Thymus (tissue), 11 donors: ENCODE measurements around the gene RYR1. TPM values are rescaled to one million over a fixed set of nuclear protein-coding genes. Genes with fewer than 3 reads are reported as not detected.
"Not testable (repeated sequence)": the region's sequence is repeated elsewhere in the genome, so short reads cannot be mapped to it uniquely, and the experiment has no call there.

ENCODE experiments used
- DNase-seq, 9 donors: peaks; one replicate each; pipeline ENCODE4 v3.0.0-alpha.2; 2013; ENCODE audit warnings: low spot score in 9 of 9, low read depth in 6 of 9, missing footprints in 1 of 9
- H3K27ac ChIP-seq, 2 donors: one replicate each; pipeline ENCODE4 v1.5.1; 2013; ENCODE audit warnings: control low read depth in 1 of 2, low read depth in 1 of 2, low read length in 1 of 2, mild to moderate bottlenecking in 1 of 2, moderate library complexity in 1 of 2
- H3K27me3 ChIP-seq, 2 donors: one replicate each; pipeline ENCODE4 v1.5.1; 2013; ENCODE audit warnings: low read length in 1 of 2; ENCODE audit not compliant: control insufficient read depth in 2 of 2, insufficient read depth in 1 of 2
- H3K36me3 ChIP-seq, 2 donors: one replicate each; pipeline ENCODE4 v1.5.1; 2013; ENCODE audit warnings: low read length in 1 of 2, mild to moderate bottlenecking in 1 of 2, moderate library complexity in 1 of 2; ENCODE audit not compliant: control insufficient read depth in 2 of 2, insufficient read depth in 2 of 2
- H3K4me1 ChIP-seq, 2 donors: one replicate each; pipeline ENCODE4 v1.5.1; 2013; ENCODE audit warnings: low read length in 2 of 2; ENCODE audit not compliant: control insufficient read depth in 2 of 2, insufficient read depth in 2 of 2
- H3K4me3 ChIP-seq, 2 donors: one replicate each; pipeline ENCODE4 v1.5.1; 2013; ENCODE audit warnings: low read length in 2 of 2, control low read depth in 1 of 2, mild to moderate bottlenecking in 1 of 2
- H3K9me3 ChIP-seq, 2 donors: one replicate each; pipeline ENCODE4 v1.5.1; 2013; ENCODE audit warnings: low read length in 1 of 2, mild to moderate bottlenecking in 1 of 2; ENCODE audit not compliant: control insufficient read depth in 2 of 2, insufficient read depth in 1 of 2
- WGBS: extraction: QIAGEN DNeasy Blood & Tissue Kit; methylation state at CpG from one replicate; pipeline ENCODE4 v1.1.7; 2013; 5-methylcytosine and 5-hydroxymethylcytosine counted together
- polyA plus RNA-seq: library from polyadenylated mRNA; stranded (reverse); fragments of 200-250 nt; gene quantifications from one replicate; pipeline ENCODE4 v1.2.3, GENCODE V29; 2013
- total RNA-seq: library from RNA; stranded (reverse); fragments of 120-200 nt; gene quantifications from one replicate; pipeline ENCODE4 v1.2.4, GENCODE V29; 2013
- donor health status: healthy.

Gene RYR1
- total and polyA plus RNA-seq, 2 donors: 1.1 to 1.8 TPM

DNA sequence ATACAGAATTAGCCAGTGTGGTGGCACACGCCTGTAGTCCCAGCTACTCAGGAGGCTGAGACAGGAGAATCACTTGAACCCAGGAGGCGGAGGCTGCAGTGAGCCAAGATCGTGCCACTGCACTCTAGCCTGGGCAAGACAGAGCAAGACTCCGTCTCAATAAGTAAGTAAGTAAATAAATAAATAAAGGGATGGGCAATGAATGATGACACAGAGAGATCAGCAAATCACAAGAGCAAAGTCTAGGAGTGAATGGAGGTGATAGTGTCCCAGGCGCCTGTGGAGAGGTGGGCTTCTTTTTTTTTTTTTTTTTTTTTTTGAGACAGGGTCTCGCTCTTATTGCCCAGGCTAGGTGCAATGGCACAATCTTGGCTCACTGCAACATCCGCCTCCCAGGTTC, 125.4 kb downstream of the RYR1 start:
- H3K9me3 ChIP-seq, H3K4me3 ChIP-seq, H3K27ac ChIP-seq, H3K4me1 ChIP-seq, DNase-seq, H3K36me3 ChIP-seq: not testable (repeated sequence)
- 90% methylated on average over 7 of the region's 7 CpGs for WGBS
- H3K27me3 ChIP-seq: peaks cover 2 to 16% of the 10 kb centered on the region in 2 donors

DNA sequence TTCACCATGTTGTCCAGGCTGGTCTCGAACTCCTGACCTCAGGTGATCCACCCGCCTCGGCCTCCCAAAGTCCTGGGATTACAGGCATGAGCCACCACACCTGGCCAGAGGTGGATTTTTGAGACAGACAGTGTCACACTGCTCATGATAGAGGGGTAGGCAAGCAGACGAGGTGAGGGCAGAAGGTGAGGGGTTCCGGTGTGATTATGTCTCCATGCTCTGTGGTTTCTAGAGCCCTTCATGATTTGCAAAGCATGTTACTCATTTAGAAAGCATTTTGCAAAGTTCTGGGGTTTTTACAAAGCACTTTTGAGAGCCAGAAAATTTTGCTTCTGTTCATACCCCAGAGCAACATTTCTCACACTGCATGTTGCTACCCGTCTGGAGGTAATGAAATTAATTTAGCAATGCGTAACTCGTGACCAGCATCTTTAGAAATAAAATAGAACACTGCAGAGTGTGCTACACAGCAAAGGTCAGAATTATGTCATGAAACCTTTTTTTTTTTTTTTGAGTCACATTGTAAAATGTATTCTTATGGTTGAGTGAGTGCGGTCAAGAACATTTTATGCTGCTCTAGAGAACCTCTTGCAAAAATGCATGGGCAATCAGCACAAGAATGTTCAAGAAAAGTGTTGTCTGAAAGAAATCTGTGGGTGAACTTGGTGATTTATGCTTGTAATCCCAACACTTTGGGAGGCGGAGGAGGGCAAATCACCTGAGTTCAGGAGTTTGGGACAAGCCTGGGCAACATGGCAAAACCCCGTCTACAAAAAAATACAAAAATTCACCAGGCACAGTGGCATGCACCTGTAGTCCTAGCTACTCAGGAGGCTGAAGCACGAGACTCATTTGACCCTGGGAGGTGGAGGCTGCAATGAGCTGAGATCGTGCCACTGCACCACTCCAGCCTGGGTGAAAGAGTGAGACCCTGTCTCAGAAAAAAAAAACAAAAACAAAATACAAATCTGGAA, 126.2 kb downstream of the RYR1 start:
- 86% methylated on average over 13 of the region's 13 CpGs for WGBS
- Histone ChIP-seq H3K9me3 (no peaks in the 10 kb centered on the region), H3K27ac (peak overlapping the region in 1 of 2 donors; percentile 31), H3K4me1 (no peaks in the 10 kb centered on the region), H3K4me3 (no peak overlapping the region), H3K27me3 (peaks cover 6 to 24% of the 10 kb centered on the region in 2 donors), H3K36me3 (no peaks in the 10 kb centered on the region)
- DNase-seq: peak in 1 of 9 donors; percentile 10

DNA sequence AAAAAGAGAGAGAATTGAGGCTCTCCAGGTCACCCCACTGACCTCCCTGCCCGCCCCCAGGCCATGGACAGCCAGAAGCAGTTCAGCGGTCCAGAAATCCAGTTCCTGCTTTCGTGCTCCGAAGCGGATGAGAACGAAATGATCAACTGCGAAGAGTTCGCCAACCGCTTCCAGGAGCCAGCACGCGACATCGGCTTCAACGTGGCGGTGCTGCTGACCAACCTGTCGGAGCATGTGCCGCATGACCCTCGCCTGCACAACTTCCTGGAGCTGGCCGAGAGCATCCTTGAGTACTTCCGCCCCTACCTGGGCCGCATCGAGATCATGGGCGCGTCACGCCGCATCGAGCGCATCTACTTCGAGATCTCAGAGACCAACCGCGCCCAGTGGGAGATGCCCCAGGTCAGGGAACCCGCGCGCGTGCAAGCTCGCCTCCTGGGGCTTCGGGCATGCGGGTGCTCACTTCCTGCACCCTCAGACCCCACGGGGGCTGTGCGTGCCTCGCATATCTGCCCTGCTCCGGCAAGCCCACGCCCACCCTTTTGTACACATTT, 127.6 kb downstream of the RYR1 start:
- no peaks in the 10 kb centered on the region for H3K4me1 ChIP-seq
- H3K36me3 ChIP-seq: no peaks in the 10 kb centered on the region
- 97% methylated on average over 42 of the region's 42 CpGs for WGBS
- no peak for DNase-seq
- peaks cover 17 to 36% of the 10 kb centered on the region in 2 donors for H3K27me3 ChIP-seq
- no peak overlapping the region for H3K4me3 ChIP-seq
- H3K27ac ChIP-seq: no peak overlapping the region
- no peaks in the 10 kb centered on the region for H3K9me3 ChIP-seq

DNA sequence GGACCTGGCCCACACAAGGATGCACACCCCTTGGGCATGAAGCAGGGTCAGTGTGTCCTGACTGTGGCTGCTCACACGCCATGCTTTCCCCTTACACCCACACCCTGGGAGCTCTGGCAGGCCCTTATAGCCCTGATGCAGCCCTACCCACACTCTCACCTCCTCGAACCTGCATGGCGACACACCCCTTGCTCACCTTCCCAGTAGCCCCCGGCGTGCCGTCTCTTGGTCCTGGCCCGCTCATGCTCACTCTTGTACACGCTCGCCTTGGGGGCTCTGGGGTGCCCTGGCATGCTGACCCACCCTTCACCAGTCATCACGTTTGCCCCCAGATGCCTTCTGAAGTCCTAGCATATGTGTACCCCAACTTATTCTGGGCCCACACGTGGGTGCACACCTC, 128.2 kb downstream of the RYR1 start:
- Histone ChIP-seq H3K4me1 (no peaks in the 10 kb centered on the region), H3K27me3 (peaks cover 21 to 41% of the 10 kb centered on the region in 2 donors), H3K27ac (no peak overlapping the region), H3K36me3 (no peaks in the 10 kb centered on the region), H3K9me3 (no peaks in the 10 kb centered on the region), H3K4me3 (no peak overlapping the region)
- no peak for DNase-seq
- 90% methylated on average over 11 of the region's 11 CpGs for WGBS

DNA sequence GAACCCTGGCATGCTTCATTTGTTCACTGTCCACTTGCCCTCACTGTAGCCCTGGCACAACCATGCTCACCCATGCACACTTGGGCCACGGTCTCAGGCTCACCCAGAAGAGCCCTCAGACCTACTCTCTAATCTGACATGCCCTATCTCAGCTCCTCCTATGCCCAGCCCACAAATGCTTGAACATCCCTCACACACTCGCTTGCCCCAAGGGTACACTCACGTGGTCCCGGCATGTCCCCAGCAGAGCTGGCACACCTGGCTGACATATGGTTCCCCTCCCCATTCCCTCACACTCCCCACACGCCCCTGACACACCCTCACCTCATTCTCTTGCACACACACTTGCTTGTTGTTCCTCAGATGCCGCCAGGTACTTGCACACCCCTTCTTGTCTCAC, 128.6 kb downstream of the RYR1 start:
- H3K4me1 ChIP-seq: no peaks in the 10 kb centered on the region
- no peaks in the 10 kb centered on the region for H3K36me3 ChIP-seq
- no peaks in the 10 kb centered on the region for H3K9me3 ChIP-seq
- WGBS: 80% methylated on average over 6 of the region's 6 CpGs
- DNase-seq: no peak
- peaks cover 24 to 45% of the 10 kb centered on the region in 2 donors for H3K27me3 ChIP-seq
- no peak overlapping the region for H3K27ac ChIP-seq
- no peak overlapping the region for H3K4me3 ChIP-seq

DNA sequence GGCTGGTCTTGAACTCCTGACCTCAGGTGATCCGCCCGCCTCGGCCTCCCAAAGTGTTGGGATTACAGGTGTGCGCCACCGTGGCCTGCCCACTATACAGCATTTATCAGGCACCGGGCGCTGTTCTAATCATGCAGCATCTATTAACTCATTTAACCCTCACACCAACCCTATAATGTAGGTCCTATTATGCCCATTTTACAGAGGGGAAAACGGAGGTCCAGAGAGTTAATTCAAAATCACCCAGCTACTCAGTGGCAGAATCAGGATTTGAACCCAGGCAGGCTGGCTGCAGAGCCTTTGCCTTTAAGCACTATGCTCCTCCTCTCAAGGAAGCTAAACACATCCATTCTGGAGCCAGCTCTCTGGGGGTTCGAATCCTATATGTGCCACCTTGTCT, 130.0 kb downstream of the RYR1 start:
- Histone ChIP-seq H3K4me3 (no peak overlapping the region), H3K27ac (no peak overlapping the region), H3K9me3 (no peaks in the 10 kb centered on the region), H3K4me1 (no peaks in the 10 kb centered on the region), H3K27me3 (peaks cover 24 to 55% of the 10 kb centered on the region in 2 donors), H3K36me3 (no peaks in the 10 kb centered on the region)
- WGBS: 97% methylated on average over 9 of the region's 9 CpGs
- DNase-seq: no peak

DNA sequence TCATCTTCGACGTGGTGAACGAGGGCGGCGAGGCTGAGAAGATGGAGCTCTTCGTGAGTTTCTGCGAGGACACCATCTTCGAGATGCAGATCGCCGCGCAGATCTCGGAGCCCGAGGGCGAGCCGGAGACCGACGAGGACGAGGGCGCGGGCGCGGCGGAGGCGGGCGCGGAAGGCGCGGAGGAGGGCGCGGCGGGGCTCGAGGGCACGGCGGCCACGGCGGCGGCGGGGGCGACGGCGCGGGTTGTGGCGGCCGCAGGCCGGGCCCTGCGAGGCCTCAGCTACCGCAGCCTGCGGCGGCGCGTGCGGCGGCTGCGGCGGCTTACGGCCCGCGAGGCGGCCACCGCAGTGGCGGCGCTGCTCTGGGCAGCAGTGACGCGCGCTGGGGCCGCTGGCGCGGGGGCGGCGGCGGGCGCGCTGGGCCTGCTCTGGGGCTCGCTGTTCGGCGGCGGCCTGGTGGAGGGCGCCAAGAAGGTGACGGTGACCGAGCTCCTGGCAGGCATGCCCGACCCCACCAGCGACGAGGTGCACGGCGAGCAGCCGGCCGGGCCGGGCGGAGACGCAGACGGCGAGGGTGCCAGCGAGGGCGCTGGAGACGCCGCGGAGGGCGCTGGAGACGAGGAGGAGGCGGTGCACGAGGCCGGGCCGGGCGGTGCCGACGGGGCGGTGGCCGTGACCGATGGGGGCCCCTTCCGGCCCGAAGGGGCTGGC, 131.6 kb downstream of the RYR1 start:
- no peaks in the 10 kb centered on the region for H3K9me3 ChIP-seq
- no peaks in the 10 kb centered on the region for H3K36me3 ChIP-seq
- WGBS: 11% methylated on average over 111 of the region's 111 CpGs
- DNase-seq: no peak
- no peaks in the 10 kb centered on the region for H3K4me1 ChIP-seq
- H3K4me3 ChIP-seq: peak overlapping the region in 1 of 2 donors; percentile 29
- H3K27ac ChIP-seq: peak overlapping the region in 1 of 2 donors; percentile 18
- peaks cover 24 to 55% of the 10 kb centered on the region in 2 donors for H3K27me3 ChIP-seq

DNA sequence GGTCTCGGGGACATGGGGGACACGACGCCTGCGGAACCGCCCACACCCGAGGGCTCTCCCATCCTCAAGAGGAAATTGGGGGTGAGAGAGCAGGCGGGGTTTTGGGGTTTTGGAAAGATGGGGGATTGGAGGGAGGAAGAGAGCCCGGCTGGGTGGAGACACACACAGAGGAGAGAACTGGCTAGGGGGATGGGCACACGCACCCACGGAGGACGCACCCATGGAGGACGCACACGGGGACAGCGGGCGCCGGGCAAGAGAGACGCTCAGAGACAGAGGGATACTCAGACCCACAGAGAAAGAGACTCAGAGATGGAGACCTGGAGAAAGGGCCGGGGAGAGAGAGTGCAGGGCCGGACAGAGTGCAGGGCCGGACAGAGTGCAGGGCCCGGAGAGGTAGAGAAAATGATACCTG, 132.2 kb downstream of the RYR1 start:
- no peaks in the 10 kb centered on the region for H3K36me3 ChIP-seq
- H3K27ac ChIP-seq: no peak overlapping the region
- WGBS: 60% methylated on average over 21 of the region's 21 CpGs
- no peaks in the 10 kb centered on the region for H3K9me3 ChIP-seq
- H3K4me1 ChIP-seq: no peaks in the 10 kb centered on the region
- peaks cover 24 to 55% of the 10 kb centered on the region in 2 donors for H3K27me3 ChIP-seq
- no peak for DNase-seq
- H3K4me3 ChIP-seq: peak overlapping the region in 1 of 2 donors; percentile 29
